HuH-7 (cell line): ENCODE data around the gene PEX1.
"Not testable (repeated sequence)": the region's sequence is repeated elsewhere in the genome, so short reads cannot be mapped to it uniquely, and the experiment has no call there.

Experiments
- DNase-seq: peaks from one replicate; pipeline ENCODE4 v3.0.0; 2011; ENCODE audit warnings: low spot score

PEX1 gene

GRCh38 chr7:92504563-92504962, 23.8 kb downstream of the PEX1 start:
- DNase-seq: no peak

DNA sequence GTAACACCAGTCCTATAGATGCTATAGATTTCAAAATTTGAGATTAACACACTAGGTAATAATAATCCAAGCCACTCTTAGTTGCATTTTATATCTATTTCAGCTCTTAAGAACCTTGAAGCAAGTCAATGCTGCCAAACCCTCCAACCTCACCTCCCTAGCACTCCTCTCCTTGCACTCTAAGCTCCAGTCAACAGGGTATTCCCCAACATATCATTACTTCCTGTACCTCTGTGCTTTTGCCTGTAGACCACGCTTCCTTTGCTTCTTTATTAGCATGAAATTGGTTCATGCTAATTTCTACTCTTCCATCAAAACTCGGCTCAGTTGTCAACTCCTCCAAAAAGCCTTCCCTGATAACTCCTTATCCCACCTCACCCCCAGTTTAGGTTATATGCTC, 24.6 kb downstream of the PEX1 start:
- no peak for DNase-seq

GRCh38 chr7:92498557-92498956, 29.8 kb downstream of the PEX1 start:
- DNase-seq: no peak

GRCh38 chr7:92496876-92497275, 31.4 kb downstream of the PEX1 start:
- DNase-seq: no peak

GRCh38 chr7:92489634-92490033, 38.7 kb downstream of the PEX1 start:
- no peak for DNase-seq

DNA sequence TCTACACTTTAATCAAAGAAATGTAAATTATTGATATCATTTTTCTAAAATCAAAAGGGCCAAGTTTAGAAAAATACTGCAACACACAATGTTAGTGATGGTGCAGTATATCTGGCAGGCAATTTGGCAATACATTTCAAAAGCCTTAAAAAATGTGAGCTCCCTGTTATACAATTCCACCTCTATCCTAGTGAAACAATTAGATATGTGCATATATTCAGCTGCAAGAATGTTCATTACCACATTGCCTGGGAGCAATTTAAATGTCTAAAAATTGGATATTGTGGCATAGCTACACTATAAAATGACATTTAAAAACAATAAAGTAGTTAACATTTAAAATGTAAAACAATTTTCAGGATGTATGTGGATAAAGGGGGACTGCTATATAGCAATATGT, 40.5 kb downstream of the PEX1 start:
- DNase-seq: no peak

- DNase-seq: no peak
Measured at GRCh38 chr7:92485974-92486373, 42.3 kb downstream of the PEX1 start.

- DNase-seq: no peak
Measured at GRCh38 chr7:92485267-92485892, 42.9 kb downstream of the PEX1 start.

GRCh38 chr7:92484226-92484625, 44.1 kb downstream of the PEX1 start:
- DNase-seq: not testable (repeated sequence)

DNA sequence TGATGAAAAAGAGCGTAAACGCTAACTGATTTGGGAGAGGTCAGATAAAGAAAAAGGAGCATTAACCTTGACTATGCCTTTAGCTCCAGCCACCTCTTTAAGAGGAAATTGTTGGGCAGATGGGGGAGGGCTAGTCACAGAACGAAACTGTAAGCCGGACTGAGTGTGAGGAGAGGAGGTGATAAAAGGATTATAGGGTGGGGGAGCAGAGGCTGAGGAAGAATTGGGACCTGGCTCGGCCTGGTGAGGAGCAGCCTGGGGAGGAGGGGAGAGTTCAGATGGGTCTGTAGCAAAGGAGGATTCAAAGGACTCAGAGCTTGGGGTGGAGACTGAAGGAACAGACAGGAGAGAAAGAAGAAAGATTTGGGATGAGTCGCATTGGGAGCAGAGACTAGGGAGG, 44.7 kb downstream of the PEX1 start:
- not testable (repeated sequence) for DNase-seq

DNA sequence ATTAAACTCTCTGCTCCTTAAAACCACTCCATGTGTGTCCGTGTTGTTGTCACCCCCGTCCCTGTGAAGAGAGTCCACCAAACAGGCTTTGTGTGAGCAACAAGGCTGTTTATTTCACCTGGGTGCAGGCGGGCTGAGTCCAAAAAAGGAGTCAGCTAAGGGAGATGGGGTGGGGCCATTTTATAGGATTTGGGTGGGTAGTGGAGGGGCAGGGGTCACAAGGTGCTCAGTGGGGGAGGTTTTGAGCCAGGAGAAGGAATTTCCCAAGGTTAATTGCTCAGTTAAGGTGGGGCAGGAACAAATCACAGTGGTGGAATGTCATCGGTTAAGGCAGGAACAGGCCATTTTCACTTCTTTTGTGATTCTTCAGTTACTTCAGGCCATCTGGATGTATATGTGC, 49.2 kb downstream of the PEX1 start:
- not testable (repeated sequence) for DNase-seq

GRCh38 chr7:92478711-92479110, 49.6 kb downstream of the PEX1 start:
- DNase-seq: no peak

DNA sequence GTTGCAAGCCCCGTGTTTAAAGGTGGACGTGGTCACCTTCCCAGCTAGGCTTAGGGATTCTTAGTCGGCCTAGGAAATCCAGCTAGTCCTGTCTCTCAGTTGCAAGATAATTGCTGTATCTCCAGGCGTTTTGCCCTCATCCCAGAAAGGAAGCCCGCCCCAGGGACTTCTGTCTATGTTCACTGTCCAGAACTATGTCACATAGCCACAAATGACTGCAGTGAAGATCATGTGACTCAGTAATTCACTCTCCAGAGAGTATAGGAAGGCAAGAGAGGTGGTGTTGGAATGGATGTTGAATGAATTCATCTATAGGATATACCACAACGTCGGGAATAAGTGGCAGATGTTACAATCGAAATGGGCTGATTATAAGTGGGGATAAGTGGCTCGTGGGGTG, 50.2 kb downstream of the PEX1 start:
- DNase-seq: no peak

GRCh38 chr7:92477681-92478080, 50.6 kb downstream of the PEX1 start, which contains the start of gene ERVW-1:
ERVW-1 (minus strand) TSS chr7:92477946; CDS start chr7:92470381, 7,565 bp downstream.
- not testable (repeated sequence) for DNase-seq

GRCh38 chr7:92475851-92476590, 52.3 kb downstream of the PEX1 start:
- DNase-seq: not testable (repeated sequence)

- DNase-seq: not testable (repeated sequence)
Measured at GRCh38 chr7:92475261-92475770, 53.0 kb downstream of the PEX1 start.

DNA sequence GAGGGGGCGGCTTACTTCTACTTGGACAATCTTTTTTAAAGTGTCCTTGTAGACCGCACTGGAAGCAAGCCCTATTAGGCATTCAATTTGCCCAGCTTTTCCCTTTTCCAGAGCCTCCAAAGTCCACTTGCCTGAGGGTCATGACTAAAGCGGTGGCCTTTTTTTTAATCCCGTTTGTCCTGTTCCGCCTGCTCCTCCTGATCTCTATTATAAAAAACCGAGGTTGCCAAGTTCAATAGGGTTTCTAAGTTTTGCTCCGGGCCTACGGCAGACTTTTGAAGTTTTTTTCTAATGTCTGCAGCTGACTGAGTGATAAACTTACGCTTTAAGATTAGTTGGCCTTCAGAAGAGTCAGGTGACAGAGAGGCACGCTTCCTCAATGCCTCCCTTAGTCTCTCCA, 54.3 kb downstream of the PEX1 start:
- DNase-seq: not testable (repeated sequence)

- DNase-seq: not testable (repeated sequence)
Measured at GRCh38 chr7:92468589-92468988, 59.7 kb downstream of the PEX1 start.

DNA sequence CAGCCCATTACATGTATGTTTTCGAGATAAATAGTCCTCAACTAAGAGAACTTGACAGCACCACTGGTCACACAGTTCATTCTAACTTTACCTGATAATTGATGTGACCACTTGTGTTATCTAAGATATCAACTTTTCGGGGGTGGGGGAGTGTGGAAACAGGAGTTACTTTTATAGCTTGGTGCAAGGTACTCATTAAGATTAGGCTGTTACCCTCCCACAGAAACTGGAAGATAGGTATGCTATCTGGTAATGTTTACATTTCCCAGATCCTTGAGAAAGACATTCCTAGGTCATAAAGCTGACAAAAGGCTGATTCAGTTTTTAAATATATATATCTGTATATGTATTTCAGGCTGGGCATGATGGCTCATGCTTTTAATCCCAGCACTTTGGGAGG, 61.6 kb downstream of the PEX1 start:
- DNase-seq: no peak

DNA sequence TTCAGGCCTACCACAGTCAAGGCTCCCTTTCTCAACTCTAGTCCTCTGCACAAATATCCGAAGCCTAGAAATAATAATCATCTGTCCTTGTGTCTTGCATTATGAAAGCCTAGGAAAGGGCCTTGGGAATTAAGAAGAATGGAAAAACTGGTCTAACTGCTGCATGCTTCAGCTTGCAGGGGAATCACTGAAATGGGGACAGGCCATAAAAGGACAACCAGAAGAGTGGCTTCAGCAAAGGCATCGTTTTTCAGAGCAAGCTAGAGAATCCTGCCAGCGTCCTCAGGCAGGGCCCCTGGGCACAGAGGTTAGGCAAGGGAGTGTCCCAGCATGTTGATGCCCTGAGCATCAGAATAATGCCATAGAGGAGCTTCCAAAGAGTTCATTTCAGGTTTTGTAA, 63.8 kb downstream of the PEX1 start:
- no peak for DNase-seq

- no peak for DNase-seq
Measured at GRCh38 chr7:92462560-92462959, 65.8 kb downstream of the PEX1 start.

DNA sequence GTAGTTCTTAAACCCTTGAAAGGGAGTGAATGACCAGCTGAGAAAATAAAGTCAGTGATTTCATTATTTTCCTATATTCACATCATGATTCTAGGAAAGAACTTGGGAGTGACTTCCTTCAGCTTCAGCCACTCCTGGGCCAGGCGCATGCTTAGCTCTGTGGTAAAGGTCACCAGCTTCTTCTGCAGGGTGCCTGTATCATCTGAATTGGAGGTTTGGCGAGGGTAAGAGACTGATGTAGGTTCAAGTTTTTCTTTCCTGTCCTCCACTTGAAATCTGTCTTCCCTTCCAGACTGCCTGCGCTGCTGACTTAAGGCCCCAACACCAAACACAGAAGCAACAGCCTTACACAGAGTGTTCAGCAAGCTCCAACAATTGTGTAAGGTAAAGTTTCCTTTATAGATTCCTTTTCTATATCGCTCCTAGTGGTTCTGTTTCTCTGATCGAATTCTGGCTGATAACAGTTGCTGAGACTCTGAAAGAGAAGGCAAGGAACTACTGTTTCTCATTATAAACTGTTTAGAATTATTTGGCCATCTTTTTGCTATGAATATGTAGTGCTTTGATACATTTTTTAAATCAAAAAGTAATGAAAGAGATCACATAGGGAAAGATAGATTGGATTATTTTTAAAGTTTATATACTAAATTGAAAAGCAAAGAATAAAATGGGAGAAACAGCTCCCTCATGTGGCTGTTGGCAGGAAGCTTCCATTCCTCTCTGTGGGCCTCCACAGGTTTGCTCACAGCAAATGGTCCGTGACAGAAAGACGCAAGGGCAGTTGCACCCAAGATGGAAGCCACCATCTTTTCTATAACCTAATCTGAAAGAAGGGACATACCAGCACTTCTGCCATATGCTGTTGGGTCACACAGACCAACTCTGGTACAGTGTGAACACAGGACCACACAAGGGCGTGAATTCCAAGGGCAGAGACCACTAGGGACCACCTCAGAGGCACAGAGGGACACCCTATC, 67.0 kb downstream of the PEX1 start:
- peak; percentile 48 for DNase-seq
